Left ventricle myocardium superior (tissue), 1 donor: ENCODE results near the gene KRT37. TPM values are rescaled to one million over a fixed set of nuclear protein-coding genes. Genes with fewer than 3 reads are reported as not detected.

Experiments used
- ATAC-seq: fragments of 200-7000 bp; cut with Tn5 transposase; one replicate; pipeline ENCODE4 v1.9.1; 2020; ENCODE audit warnings: mild to moderate bottlenecking, moderate library complexity
- DNase-seq: peaks from one replicate; pipeline ENCODE4 v3.0.0-alpha.2; 2020
- intact Hi-C: fragments of 100-400 bp; cut with micrococcal nuclease; formaldehyde crosslinking; loops from one replicate; pipeline ENCODE4 v1.11.0; 2022
- long read RNA-seq: library from polyadenylated mRNA; unstranded; transcript quantifications from one replicate; pipeline ENCODE4 v2.0.0, GENCODE V29; 2021
- total RNA-seq: library from RNA; stranded (reverse); fragmentation: NEBNext Ultra II Directional; extraction: Animal tissue kit (Norgen Biotek cat#: 25700); gene quantifications from one replicate; pipeline ENCODE4 v1.2.1, GENCODE V29; 2021
- donor health status: DM: no; HTN: yes; CAD: no; lungs with severe emphysema.

The KRT37 gene
- total RNA-seq, result not detected
- long read RNA-seq, result 0 reads

DNA sequence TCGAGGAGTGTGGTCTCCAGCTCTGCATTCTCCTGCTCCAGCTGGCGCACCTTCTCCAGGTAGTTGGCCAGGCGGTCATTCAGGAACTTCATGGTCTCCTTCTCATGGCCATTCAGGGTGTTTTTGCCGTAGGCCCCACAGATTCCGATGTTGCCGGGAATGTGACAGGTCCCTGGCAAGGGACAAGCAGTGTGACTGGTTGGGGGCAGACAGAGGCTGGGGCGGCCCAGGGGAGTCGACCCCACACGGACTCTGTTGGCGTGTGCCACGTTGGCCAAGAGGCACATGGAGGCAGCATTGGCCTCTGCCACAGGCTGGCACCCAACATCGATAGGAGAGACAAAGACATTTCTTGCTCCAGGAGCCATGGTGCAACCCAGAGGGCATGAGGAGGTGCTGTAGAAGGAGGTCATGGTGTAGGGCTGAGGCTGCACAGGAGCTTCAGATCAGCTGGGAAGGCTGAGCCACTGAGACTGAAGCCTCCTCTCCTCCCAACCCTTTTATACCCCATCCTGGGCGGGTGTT lies at the start of gene KRT37:
TSS of gene KRT37 (minus strand) at position 475 of the 525 bp plus-strand sequence. CDS start at position 413, 62 bp downstream.
- intact Hi-C loops, result no loop called here
- no peak for ATAC-seq
- DNase-seq, result no peak

DNA sequence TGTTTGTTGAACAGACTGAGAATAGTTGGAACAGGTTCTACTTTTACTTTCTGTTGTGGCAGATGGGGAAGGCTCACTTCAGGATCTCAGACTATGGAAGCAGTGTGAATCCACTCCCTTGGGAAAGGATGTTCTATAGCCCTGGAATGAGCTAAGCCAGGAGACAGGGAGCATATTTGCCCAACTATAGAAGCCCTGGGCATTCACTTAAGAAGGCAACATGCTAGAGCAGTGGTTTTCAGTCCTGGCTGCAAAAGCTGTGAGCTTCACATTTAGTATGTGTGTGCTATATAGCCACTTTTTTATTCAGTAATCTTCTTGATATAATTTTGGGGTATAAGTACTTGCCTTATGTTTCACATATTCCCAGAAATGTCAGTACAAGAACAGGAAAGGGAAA lies 44.0 kb upstream of the KRT37 start:
- intact Hi-C loops, result no loop called here
- ATAC-seq, result no peak
- DNase-seq, result no peak

DNA sequence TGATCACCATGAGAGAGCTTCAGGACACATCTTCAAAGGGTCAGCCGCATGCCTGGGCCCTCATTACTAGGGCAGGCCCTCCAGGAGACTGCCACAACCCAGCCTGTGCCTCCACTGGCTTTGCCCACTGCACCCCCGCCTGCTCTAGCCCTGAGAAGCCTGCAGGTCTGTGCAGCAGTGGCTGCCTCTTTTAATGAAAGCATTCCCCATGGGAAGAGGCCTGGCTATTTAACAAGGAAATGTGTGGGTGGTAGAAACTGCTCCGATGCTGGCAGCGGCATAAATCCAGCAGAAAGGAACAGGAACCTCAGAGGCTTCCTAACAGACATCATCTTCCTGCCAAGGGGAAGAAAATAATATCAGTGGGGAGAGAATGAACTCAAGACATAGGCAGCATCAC lies 43.2 kb upstream of the KRT37 start:
- no peak for DNase-seq
- no peak for ATAC-seq
- intact Hi-C loops, result no loop called here

DNA sequence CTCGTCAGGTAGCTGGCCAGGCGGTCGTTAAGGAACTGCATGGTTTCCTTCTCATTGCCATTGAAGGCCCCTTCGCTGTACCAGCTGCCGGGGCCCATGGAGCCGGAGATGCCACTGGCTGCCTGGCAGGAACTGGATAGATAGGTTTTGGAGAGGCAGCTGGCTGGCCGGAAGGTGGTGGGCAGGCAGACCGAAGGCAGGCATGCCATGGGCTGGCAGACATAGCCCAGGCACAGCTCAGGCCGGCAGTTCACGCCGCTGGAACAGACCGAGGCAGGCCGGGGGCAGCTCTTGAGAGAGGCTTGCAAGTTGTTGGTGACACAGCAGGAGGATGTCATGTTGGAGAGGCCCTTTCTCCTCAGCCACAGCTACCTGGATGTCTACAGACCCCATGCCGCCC lies 42.6 kb upstream of the KRT37 start, which contains the start of gene KRT32:
TSS of gene KRT32 (minus strand) at position 399 of the 400 bp plus-strand sequence. CDS start at position 338, 61 bp downstream.
- ATAC-seq, result no peak
- no peak for DNase-seq
- intact Hi-C loops, result no loop called here

DNA sequence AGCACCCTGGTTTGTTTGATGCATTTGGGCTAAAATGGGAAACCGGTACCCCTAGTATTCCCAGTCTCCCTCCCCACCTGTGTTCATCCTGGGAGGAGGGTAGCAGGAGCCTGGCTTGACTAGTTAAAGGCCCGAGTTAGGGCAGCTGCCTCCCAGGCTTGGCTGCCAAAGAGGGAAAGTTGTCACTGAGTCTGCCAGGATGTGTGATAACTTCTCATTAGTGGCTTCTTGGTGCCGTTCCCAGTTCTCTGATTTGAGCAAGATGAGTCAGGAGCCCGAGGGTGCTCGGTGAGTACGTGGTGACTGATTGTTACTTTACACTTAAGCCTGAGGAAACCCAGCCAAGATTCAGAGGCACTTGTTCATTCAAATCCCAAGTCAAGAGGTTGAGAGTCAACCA lies 40.3 kb upstream of the KRT37 start:
- DNase-seq, result peak; percentile 61
- peak; percentile 99 for ATAC-seq
- intact Hi-C loops, result no loop called here

DNA sequence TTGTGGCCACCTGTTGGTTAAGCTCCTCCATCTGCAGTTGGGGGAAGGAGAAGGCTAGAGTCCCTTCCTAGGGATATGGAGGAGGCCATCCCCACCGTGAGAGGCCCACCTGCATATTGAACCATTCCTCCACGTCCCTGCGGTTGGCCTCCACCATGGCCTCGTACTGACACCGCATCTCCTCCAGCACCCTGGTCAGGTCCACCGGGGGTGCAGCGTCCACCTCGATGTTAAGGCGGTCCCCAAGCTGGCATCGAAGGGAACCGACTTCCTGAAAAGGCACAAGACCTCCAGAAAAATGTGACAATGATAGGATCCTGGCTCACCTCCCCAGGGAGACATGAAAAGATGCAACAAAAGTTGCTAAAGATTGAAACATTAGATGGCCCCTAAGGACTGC lies 39.8 kb upstream of the KRT37 start:
- no peak for ATAC-seq
- intact Hi-C loops, result no loop called here
- no peak for DNase-seq

DNA sequence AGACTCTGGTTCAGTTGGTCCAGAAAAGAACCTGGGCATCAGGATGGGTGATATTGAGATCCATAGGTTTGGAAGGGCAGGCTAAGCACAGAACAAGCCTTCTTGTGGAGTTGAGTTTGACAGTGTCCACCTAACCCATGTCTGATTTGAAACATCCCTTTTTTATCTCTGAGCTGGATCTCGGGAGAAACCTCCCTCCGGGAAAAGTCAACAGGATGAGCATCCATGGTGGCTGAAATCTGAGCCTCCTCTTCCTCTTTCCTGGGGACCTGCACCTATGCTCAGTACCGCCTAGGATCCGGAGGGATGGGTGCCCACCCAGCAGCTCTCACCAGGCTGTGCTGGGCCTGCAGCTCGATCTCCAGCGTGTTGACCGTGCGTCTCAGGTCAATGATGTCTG lies 39.4 kb upstream of the KRT37 start:
- no peak for DNase-seq
- intact Hi-C loops, result no loop called here
- no peak for ATAC-seq

DNA sequence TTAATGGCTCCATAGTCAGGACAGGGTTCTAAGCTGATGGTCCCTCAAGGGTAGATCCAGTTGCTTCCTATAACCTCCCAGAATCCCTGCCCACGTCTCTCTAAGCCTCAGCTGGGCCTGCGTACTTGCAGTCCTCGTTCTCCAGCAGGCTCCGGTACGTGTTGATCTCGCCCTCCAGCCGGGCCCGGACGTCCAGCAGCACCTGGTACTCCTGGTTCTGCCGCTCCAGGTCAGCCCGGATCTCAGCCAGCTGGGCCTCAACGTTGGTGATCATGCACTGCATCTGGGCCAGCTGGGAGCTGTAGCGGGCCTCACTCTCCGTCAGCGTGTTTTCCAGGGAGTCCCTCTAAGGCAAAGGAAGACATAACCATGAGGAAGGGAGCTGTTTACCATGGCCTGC lies 38.3 kb upstream of the KRT37 start:
- intact Hi-C loops, result no loop called here
- ATAC-seq (no peak), DNase-seq (no peak)

DNA sequence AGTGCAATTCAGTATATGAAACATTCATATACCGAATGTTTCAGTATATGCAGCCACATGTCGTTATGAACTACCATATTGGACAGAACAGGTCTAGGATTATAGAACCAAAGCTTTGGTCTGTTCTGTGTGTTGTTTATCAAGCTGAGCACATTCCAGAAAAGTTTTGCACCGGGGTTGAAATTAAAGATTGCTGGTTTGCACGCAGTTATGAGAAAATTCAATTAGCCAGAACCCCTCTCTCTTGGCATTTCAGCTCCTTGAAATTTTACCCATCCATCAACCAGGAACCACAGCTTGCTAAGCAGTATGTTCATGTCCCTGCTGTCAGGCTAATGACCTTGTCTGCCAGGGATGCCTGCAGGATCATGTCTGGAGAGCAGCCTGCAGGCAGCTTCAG lies 33.3 kb upstream of the KRT37 start:
- DNase-seq, result no peak
- ATAC-seq, result no peak
- intact Hi-C loops, result no loop called here

DNA sequence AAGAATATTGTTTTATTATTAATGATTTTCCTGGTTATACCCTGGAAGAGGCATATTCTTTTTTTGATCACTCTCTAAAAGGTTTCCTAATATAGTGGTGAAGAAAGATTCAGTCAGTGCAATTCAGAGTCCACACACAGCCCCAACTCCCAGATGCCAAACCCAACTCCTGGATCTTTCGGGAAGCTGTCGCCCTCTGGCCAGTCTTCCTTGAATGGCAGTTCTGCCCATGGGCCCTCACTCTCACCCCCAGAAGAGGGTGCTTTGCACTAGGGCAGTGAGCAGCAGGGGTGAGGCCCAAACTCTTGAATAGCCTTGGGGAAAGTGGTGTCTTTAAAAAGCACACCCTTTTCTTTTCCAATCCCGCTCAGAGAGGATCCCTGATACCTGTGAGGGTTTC lies 31.8 kb upstream of the KRT37 start:
- intact Hi-C loops, result no loop called here
- ATAC-seq (no peak), DNase-seq (no peak)

DNA sequence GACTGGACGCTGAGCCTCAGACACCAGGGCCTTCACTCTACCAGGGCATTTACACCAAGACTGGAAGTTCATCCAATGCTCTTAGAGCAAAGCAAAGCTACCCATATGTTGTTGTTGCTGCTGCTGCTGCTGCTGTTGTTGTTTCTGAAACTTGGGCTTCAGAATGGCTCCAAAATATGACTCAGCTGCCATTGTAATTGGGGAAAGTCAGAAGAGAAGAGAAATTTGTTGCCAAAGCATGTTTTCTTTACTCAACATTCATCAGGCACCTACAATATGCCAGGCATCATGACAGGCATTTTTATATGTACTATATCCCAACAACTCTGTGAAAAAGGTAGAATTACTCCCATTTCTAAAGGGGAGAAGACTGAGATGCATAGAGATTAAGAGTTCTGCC lies 30.9 kb upstream of the KRT37 start:
- no peak for ATAC-seq
- intact Hi-C loops, result no loop called here
- DNase-seq, result no peak

DNA sequence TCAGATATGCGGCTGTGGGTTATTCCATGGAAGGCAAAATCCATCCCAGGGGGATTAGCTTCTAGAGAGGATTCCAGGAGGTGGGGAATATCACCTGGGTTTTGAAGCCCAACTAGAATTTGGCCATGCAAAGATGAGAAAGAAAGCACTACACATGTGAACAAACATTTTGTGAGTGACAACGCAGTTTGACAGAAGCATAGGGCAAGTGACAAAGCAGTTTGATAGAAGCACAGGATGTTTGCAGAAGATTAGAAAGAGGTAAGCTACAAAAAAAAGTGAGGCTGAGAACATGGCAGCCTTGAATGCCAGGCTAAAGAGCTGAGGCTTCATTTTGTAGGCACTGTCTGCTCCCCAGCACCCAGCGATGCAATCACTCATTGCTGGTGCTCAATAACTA lies 28.7 kb upstream of the KRT37 start:
- DNase-seq (no peak), ATAC-seq (no peak)
- intact Hi-C loops, result no loop called here

DNA sequence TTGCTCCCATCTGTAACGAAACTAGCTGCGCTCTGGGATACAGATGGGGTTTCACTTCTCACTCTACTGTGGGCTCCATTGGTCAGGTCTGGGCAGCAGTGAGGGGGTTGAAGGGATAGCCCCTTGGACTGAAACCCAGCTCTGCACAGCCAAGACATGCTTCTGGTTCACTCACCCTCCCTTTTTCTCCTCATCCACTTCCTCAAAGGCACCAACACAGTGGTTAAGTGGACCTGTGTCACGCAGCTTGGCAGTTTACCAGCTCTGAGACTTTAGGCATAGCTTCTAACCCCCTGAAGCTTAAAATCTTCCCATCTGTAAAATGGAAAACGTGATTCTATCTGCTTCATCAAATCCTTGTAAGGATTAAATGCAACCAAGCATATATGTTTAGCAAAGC lies 27.9 kb upstream of the KRT37 start:
- intact Hi-C loops, result no loop called here
- DNase-seq (no peak), ATAC-seq (no peak)

DNA sequence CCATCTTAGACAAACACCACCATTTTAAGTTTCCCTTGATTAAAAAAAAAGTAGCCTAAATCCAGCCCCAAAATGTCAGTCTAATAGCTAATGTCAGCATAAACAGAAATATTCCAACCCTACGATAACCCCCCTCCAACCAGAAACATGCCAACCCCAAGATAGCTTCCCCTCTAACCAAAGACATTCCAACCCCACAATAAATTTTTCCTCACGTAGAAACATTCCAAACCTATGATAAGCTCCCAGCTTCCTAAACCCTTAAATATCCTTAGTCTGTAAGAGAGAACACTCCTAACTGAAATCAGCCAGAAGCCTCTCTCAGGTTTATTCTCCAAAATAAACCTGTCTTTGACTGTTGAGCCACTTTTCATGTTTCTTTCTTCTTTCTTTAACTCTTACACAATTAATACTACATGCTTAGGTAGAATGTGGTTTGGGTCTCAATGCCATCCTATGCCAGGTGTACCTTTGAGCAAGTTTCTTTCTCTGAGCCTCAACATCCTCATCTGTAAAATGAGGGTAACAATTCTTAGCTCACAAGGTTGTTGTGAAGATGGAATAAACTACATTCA lies 26.9 kb upstream of the KRT37 start:
- intact Hi-C loops, result no loop called here
- no peak for DNase-seq
- ATAC-seq, result no peak

DNA sequence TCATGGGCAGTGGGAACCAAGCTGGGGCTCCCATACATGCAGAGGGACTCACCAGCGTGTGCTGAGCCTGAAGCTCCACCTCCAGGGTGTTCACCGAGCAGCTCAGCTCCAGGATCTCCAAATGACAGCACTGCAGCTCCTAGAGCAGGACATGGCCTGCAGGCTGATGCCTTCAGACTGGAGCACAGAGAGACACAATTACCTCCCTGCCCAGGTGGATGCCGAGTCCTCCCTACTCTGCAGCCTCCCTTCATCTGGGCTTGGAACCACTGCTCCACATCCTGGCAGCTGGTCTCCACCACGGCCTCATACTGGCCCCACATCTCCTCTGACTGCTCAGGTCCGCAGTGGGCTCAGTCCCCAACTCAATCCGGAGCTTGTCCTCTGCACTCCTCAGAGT lies 24.6 kb upstream of the KRT37 start:
- no peak for ATAC-seq
- intact Hi-C loops, result no loop called here
- no peak for DNase-seq

DNA sequence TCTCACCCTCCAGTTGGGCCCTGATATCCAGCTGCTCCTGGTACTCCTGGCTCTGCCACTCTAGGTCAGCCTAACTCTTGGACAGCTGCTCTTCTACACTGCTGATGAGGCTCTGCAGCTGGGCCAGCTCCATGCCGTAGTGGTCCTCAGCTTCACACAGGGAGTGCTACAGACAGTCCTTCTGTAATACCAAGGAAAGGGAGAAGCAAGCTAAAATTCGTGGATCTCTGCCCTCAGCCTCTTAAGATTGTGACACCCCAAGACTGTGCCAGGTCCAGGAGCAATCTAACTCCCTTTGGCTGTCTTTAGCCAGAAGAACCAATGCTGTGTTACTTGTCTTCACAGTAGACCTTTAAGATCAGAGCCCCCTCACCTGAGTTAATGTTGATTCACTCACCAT lies 24.1 kb upstream of the KRT37 start:
- no peak for DNase-seq
- intact Hi-C loops, result no loop called here
- ATAC-seq, result no peak

DNA sequence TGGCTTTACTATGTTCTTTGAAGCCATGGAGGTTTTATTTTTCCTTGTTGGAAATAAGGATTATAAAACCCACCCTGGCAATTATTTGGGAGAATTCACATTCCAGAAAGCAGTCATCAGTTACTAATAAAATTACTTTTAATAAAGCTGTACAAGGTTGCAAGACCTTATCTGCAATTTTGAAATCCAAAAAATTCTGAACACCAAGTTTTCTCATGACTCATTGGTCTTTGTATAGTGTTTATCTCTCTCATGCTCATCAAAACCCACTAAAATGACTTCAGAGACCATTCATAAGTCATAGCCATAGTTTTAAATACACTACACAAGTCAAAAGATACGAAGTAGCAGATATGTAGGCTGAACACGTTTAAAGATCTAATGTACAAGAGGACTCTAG lies 22.4 kb upstream of the KRT37 start:
- ATAC-seq (no peak), DNase-seq (no peak)
- intact Hi-C loops, result no loop called here

DNA sequence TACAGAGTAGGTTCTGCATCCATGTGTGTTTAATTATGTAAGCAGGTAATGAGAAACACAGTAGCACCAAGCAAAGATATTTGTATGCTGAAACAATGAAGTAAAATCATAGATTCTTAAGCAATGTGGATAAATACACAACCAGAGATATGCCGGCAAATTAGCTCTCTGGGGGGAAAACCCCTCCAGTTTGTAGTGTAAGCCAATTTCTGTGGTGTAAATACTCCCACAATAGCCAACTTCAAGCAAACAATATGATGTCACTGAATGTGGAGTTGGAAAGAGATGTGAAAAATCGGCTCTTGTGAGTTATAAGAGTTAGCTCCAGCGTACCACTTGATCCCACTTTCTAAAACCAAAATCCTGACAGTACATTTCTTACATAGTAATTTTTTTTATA lies 20.3 kb upstream of the KRT37 start:
- intact Hi-C loops, result no loop called here
- no peak for DNase-seq
- ATAC-seq, result no peak

DNA sequence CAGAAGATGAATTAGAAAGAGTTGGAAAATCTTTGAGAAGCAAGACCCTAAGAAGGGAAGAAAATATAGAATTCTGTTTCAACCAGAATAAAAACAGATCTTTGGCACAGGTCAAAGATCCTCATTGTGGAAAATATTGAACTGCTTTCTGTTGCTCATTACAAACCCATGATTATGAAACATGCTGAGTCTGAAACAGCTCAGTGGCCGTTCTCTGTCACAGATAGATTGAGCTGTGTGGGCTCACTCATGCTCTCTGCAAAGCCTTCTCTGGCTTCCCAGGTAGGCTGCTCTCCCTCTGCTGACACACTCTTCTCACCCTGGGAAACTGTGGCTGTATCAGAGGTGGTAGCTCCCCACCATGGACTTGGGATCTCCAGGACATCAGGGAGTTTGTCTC lies 19.8 kb upstream of the KRT37 start:
- DNase-seq (no peak), ATAC-seq (no peak)
- intact Hi-C loops, result no loop called here

DNA sequence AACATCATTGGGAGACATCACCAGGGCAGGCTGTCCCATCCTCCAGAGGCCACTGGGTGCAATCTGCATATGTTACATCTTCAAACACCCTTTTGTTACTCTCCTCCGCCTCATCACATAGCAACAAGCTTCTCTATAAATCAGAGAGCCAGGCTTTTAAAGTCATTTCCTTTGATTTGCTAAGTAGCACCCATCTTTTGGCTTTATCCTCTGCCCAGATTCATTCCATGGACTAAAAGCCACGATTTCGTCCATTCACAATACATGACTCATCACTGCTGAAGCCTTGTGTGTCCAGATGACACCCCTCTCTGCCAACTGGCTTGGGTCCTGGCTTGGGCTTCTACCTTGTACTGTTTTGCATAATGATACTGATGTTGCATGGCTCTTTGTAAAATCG lies 18.4 kb upstream of the KRT37 start:
- intact Hi-C loops, result no loop called here
- no peak for DNase-seq

DNA sequence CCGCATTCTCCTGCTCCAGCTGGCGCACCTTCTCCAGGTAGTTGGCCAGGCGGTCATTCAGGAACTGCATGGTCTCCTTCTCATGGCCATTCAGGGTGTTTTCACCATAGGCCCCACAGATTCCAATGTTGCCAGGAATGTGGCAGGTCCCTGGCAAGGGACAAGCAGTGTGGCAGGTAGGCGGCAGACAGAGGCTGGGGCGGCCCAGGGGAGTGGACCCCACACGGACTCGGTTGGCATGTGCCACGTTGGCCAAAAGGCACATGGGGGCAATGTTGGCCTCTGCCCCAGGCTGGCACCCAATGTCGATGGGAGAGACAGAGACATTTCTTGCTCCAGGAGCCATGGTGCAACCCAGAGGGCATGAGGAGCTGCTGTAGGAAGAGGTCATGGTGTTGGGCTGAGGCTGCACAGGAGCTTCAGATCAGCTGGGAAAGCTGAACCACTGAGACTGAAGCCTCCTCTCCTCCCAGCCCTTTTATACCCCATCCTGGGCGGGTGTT lies 16.2 kb upstream of the KRT37 start, which contains the start of gene KRT38:
TSS of gene KRT38 (minus strand) at position 453 of the 503 bp plus-strand sequence. CDS start at position 391, 62 bp downstream.
- DNase-seq, result no peak
- no peak for ATAC-seq
- intact Hi-C loops, result no loop called here

More for the DNA sequence above, 18.4 kb upstream of the KRT37 start:
- ATAC-seq, result no peak
